Pancreas (tissue), 10 donors: ENCODE measurements around the gene TTLL12. TPM values are rescaled to one million over a fixed set of nuclear protein-coding genes. Genes with fewer than 3 reads are reported as not detected.

Experiments
- ATAC-seq, 4 donors: fragments of 200-7000 bp; cut with Tn5 transposase; one replicate each; pipeline versions ENCODE4 v1.8.0 to v1.9.1; 2020; ENCODE audit warnings: mild to moderate bottlenecking in 4 of 4, moderate library complexity in 4 of 4
- DNase-seq, 6 donors: peaks; one replicate each; pipeline ENCODE4 v3.0.0-alpha.2; 2020
- FAIRE-seq: peaks from 2 replicates; lab custom pipeline; 2012; peaks lifted over from hg19 to GRCh38; lab: Jason Lieb, UNC
- H3K27ac ChIP-seq, 4 donors: fragments of 200-600 bp; sonication (generic); 1 replicate in 3 of 4; 2 replicates in 1 of 4; pipeline versions ENCODE4 v1.5.0 to v1.8.0; 2020
- H3K27me3 ChIP-seq, 4 donors: fragments of 200-600 bp; one replicate each; pipeline ENCODE4 v1.8.0; 2021
- H3K36me3 ChIP-seq, 3 donors: fragments of 200-600 bp; sonication (generic) in 1 of 3; one replicate each; pipeline versions ENCODE4 v1.5.0 to v1.8.0; 2020 to 2021
- H3K4me1 ChIP-seq, 3 donors: fragments of 200-600 bp; one replicate each; pipeline ENCODE4 v1.8.0; 2021
- H3K4me3 ChIP-seq, 4 donors: fragments of 200-600 bp; sonication (generic) in 2 of 4; one replicate each; pipeline versions ENCODE4 v1.5.0 to v1.8.0; 2020 to 2021
- H3K9me3 ChIP-seq, 4 donors: fragments of 200-600 bp; one replicate each; pipeline ENCODE4 v1.8.0; 2021
- WGBS, 2 donors: extraction: QIAGEN DNeasy Blood & Tissue Kit; methylation state at CpG; one replicate each; pipeline ENCODE4 v1.1.7; 2013; 5-methylcytosine and 5-hydroxymethylcytosine counted together
- intact Hi-C, 3 donors: fragments of 100-400 bp; cut with DNase I; formaldehyde crosslinking; loops; one replicate each; pipeline versions ENCODE4 v1.11.1 to v1.14.2; 2022
- polyA plus RNA-seq, 2 donors: library from polyadenylated mRNA; stranded (reverse); fragments of 200-250 nt; gene quantifications; one replicate each; pipeline ENCODE4 v1.2.3, GENCODE V29; 2013
- total RNA-seq, 6 donors: library from RNA; stranded (reverse); fragmentation: NEBNext Ultra II Directional in 4 of 6; extraction: Animal tissue kit (Norgen Biotek cat#: 25700) in 4 of 6; gene quantifications; one replicate each; pipeline versions ENCODE4 v1.2.1 to v1.2.4, GENCODE V29; 2021 to 2023
- TF ChIP-seq, protein P1 (sequence below), 4 donors: fragments of 200-600 bp; sonication (generic) in 3 of 4; IDR thresholded peaks; one replicate each; pipeline versions ENCODE4 v1.5.0 to v1.8.0; 2021; ENCODE audit warnings: antibody characterized with exemption in 4 of 4
- donor health status: healthy with polysubstance abuse.
- donor health status: DM: no; HTN: no; CAD: no; lungs with moderate emphysema.
- donor health status: DM: no; HTN: no; CAD: no.
- donor health status: control.
- donor health status: control.
- donor health status: Bipolar disorder and iron deficiency.
- donor health status: DM: yes; HTN: yes; CAD: no.
- donor health status: DM: no; HTN: no; CAD: no.
- donor health status: DM: no; HTN: no; CAD: no.
- donor health status: DM: yes; HTN: yes; CAD: no.

Gene TTLL12
- total and polyA plus RNA-seq, 8 donors, result 10.6 to 22.2 (median 14.3) TPM

DNA sequence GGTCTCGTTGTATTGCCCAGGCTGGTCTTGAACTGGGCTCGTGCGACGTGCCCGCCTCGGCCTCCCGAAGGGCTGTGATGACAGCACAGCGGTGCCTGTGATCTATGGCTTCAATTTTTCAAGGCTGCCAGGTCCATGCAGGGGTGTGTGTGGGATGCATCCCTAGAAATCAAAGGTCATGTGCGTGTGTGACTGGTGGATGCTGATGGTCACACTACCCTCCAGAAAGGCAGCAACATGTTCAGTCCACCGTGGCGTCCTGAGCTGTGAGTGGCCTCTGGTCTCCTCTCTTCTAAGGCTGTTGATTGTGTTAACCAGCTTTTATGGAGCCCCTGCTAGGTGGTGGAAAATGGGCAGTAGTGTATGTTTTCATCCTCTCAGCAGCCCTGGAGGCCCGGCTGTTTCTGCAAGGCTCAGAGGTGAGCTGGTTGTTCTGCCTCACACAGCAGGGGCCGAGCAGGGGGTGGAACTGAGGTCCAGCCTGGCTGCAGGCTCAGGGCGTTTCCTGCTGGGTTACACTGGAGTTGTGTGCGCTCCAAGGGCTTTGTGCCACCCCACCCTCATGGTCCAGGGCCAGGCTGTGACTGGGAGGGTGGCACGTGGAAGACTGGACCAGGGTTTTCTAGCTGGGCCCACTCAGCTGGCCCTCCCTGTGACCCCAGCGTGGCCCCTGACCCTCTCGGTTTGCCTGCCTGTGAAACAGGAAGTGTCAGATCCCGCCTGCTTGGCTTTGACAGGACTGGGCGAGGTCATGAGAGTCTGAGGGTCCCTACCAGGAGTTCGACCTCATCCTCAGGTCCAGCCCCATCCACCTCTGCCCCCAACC lies 68.7 kb downstream of the TTLL12 start:
- no peak for FAIRE-seq
- intact Hi-C loops, result no loop called here
- no peaks in the 10 kb centered on the region for H3K27me3 ChIP-seq
- no peak overlapping the region for H3K27ac ChIP-seq
- no peak overlapping the region for H3K4me3 ChIP-seq
- TF ChIP-seq, protein P1, sequence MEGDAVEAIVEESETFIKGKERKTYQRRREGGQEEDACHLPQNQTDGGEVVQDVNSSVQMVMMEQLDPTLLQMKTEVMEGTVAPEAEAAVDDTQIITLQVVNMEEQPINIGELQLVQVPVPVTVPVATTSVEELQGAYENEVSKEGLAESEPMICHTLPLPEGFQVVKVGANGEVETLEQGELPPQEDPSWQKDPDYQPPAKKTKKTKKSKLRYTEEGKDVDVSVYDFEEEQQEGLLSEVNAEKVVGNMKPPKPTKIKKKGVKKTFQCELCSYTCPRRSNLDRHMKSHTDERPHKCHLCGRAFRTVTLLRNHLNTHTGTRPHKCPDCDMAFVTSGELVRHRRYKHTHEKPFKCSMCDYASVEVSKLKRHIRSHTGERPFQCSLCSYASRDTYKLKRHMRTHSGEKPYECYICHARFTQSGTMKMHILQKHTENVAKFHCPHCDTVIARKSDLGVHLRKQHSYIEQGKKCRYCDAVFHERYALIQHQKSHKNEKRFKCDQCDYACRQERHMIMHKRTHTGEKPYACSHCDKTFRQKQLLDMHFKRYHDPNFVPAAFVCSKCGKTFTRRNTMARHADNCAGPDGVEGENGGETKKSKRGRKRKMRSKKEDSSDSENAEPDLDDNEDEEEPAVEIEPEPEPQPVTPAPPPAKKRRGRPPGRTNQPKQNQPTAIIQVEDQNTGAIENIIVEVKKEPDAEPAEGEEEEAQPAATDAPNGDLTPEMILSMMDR (IDR thresholded peaks at IDR 0.05), result no peak
- H3K9me3 ChIP-seq, result no peaks in the 10 kb centered on the region
- WGBS, 2 donors, result 85 to 88% methylated on average over 21 of the region's 21 CpGs
- no peak for DNase-seq
- ATAC-seq, result no peak
- no peaks in the 10 kb centered on the region for H3K36me3 ChIP-seq
- H3K4me1 ChIP-seq, result peaks cover 3 to 23% (median 4%) of the 10 kb centered on the region in 3 donors

DNA sequence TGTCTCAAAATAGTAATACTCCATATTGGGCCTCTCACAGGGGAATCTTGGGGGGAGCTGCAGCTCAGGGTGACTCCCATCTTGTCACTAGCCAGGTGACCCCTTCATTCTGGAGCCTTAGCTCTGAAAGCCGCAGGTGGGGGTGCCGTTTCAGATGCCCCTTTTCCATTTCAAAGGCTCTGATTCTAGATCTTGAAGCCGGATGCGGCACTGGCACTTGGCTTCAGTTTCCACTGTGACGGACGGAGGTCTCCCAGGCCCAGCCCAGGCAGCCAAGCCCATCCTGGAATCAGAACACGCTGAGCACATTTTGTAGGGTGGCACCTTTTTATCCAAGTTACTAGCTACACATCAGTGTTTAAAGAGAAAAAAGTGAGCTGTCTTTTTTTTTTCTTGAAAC lies 70.0 kb downstream of the TTLL12 start:
- TF ChIP-seq, protein P1 (IDR thresholded peaks at IDR 0.05), result no peak
- H3K27me3 ChIP-seq, result no peaks in the 10 kb centered on the region
- no peaks in the 10 kb centered on the region for H3K36me3 ChIP-seq
- DNase-seq, result no peak
- H3K4me1 ChIP-seq, result peaks cover 3 to 23% (median 4%) of the 10 kb centered on the region in 3 donors
- WGBS, 2 donors, result 94% methylated on average over 7 of the region's 7 CpGs
- no peak overlapping the region for H3K4me3 ChIP-seq
- intact Hi-C loops, result no loop called here
- ATAC-seq, result no peak
- no peak overlapping the region for H3K27ac ChIP-seq
- FAIRE-seq, result no peak
- H3K9me3 ChIP-seq, result no peaks in the 10 kb centered on the region

Other genes starting within 250 kb of the TTLL12 start
- 100 to 1,000 TPM in 2 of 6 donors, 10 to 100 TPM in 4; 65.2 to 109 (median 96.0) TPM for gene PACSIN2, start 172.0 kb downstream of the TTLL12 start, total RNA-seq
- 10 to 100 TPM; 45.1 to 90.6 TPM for gene PACSIN2, start 172.0 kb downstream of the TTLL12 start, polyA plus RNA-seq
- 1 to 10 TPM; 1.5 to 4.5 (median 2.0) TPM for gene TTLL1, start 97.7 kb downstream of the TTLL12 start, total RNA-seq
- 1 to 10 TPM; 2.6 to 5.1 TPM for gene TTLL1, start 97.7 kb downstream of the TTLL12 start, polyA plus RNA-seq
- 1 to 10 TPM in 4 of 6 donors, under 1 TPM in 2; 0.97 to 8.4 (median 1.4) TPM for gene BIK, start 76.4 kb downstream of the TTLL12 start, total RNA-seq
- gene BIK, start 76.4 kb downstream of the TTLL12 start, polyA plus RNA-seq, result 1 to 10 TPM; 4.5 to 5.2 TPM
- 10 to 100 TPM in 3 of 6 donors, 1 to 10 TPM in 3; 7.0 to 12.8 (median 9.6) TPM for gene MCAT, start 43.7 kb downstream of the TTLL12 start, total RNA-seq
- gene MCAT, start 43.7 kb downstream of the TTLL12 start, polyA plus RNA-seq, result 10 to 100 TPM; 13.7 to 14.1 TPM
- gene TSPO, start 35.6 kb downstream of the TTLL12 start, total RNA-seq, result 10 to 100 TPM; 24.2 to 63.2 (median 34.7) TPM
- gene TSPO, start 35.6 kb downstream of the TTLL12 start, polyA plus RNA-seq, result 10 to 100 TPM; 62.4 to 79.6 TPM
- gene SCUBE1, start 156.2 kb upstream of the TTLL12 start, total RNA-seq, result under 1 TPM in 3 of 6 donors, not detected in 3; 0.12 to 0.41 (median 0.17) TPM
- under 1 TPM; 0.04 to 0.12 TPM for gene SCUBE1, start 156.2 kb upstream of the TTLL12 start, polyA plus RNA-seq
- gene MPPED1, start 224.9 kb upstream of the TTLL12 start, total RNA-seq, result not detected
- gene MPPED1, start 224.9 kb upstream of the TTLL12 start, polyA plus RNA-seq, result under 1 TPM in 1 of 2 donors, not detected in 1; 0.05 TPM